K562 (cell line): Measurements from ENCODE around the gene ASMTL. TPM values are rescaled to one million over a fixed set of nuclear protein-coding genes. Genes with fewer than 3 reads are reported as not detected.
"Not testable (repeated sequence)": the region's sequence is repeated elsewhere in the genome, so short reads cannot be mapped to it uniquely, and the experiment has no call there.

Source experiments
- ATAC-seq: fragments of 200-7000 bp; cut with Tn5 transposase; 3 replicates; pipeline ENCODE4 v1.9.1; 2020; ENCODE audit warnings: moderate library complexity
- BruUV-seq: library from RNA; stranded (reverse); fragments of 400-500 nt; replicated peaks from 2 replicates; lab custom pipeline; 2021; lab: Mats Ljungman, UMichigan
- CTCF ChIA-PET: fragments of 300-600 bp; formaldehyde crosslinking; extraction: SDS; loops from one replicate; lab custom pipeline; 2021; ENCODE audit warnings: low intra/inter-chr PET ratio; lab: Yijun Ruan, JAX
- POLR2A ChIA-PET: fragments of 300-600, 350-650 bp; sonication (Branson Sonifier 250); formaldehyde crosslinking; extraction: SDS; loops from one replicate; lab custom pipeline; 2021; ENCODE audit warnings: antibody characterized with exemption, inconsistent platforms; lab: Yijun Ruan, JAX
- DNase-seq, 4 experiments: peaks; one replicate each; pipeline versions ENCODE4 v3.0.0 to v3.0.0-alpha.2; 2011 to 2018; ENCODE audit warnings: low spot score in 3 of 4, mixed read lengths in 3 of 4; ENCODE audit errors: extremely low read depth in 1 of 4
- FAIRE-seq: peaks from 2 replicates; lab custom pipeline; 2011; peaks lifted over from hg19 to GRCh38; lab: Jason Lieb, UNC
- H2AFZ ChIP-seq: 2 replicates; pipeline ENCODE4 v1.6.0; 2011; ENCODE audit warnings: low read depth, low read length, control low read depth, inconsistent platforms
- H3K27ac ChIP-seq: fragments of 200-600 bp; 3 replicates; pipeline ENCODE4 v1.8.0; 2011; ENCODE audit warnings: low read depth, mild to moderate bottlenecking, control low read depth, inconsistent platforms, low read length, moderate library complexity, mixed read lengths; ENCODE audit errors: extremely low read depth
- H3K27me3 ChIP-seq, 2 experiments: fragments of 300-600 bp in 1 of 2; 2 replicates in 1 of 2; 3 replicates in 1 of 2; pipeline versions ENCODE4 v1.6.0 to v1.8.0; 2011; ENCODE audit warnings: inconsistent platforms in 2 of 2, low read length in 2 of 2, mild to moderate bottlenecking in 1 of 2, mixed read lengths in 1 of 2, moderate library complexity in 1 of 2; ENCODE audit not compliant: control insufficient read depth in 2 of 2, insufficient read depth in 2 of 2
- H3K36me3 ChIP-seq: fragments of 300-600 bp; 3 replicates; pipeline ENCODE4 v1.8.0; 2011; ENCODE audit warnings: mild to moderate bottlenecking, low read length, inconsistent platforms; ENCODE audit not compliant: control insufficient read depth, insufficient read depth
- H3K4me1 ChIP-seq, 2 experiments: fragments of 200-600 bp in 1 of 2; replicated peaks in 1 of 2; 2 replicates in 1 of 2; 3 replicates in 1 of 2; pipeline versions ENCODE4 v1.5.1 to v1.8.0; 2011; ENCODE audit warnings: inconsistent platforms in 2 of 2, low read length in 2 of 2, mild to moderate bottlenecking in 1 of 2, mixed read lengths in 1 of 2, moderate library complexity in 1 of 2; ENCODE audit not compliant: control insufficient read depth in 2 of 2, insufficient read depth in 2 of 2
- H3K4me2 ChIP-seq: 2 replicates; pipeline ENCODE4 v1.6.1; 2011; ENCODE audit warnings: low read length, control low read depth, inconsistent platforms, mixed read lengths; ENCODE audit not compliant: insufficient read depth
- H3K4me3 ChIP-seq: fragments of 200-600 bp; sonication (generic), shearing (Covaris generic); 2 replicates; pipeline ENCODE4 v1.5.1; 2016; ENCODE audit warnings: control low read depth, inconsistent platforms
- H3K79me2 ChIP-seq: fragments of 200-600 bp; 3 replicates; pipeline ENCODE4 v1.8.0; 2011; ENCODE audit warnings: low read length, inconsistent platforms; ENCODE audit not compliant: control insufficient read depth, insufficient read depth
- H3K9ac ChIP-seq, 2 experiments: 2 replicates each; pipeline versions ENCODE4 v1.6.0 to v1.6.1; 2011; ENCODE audit warnings: low read depth in 2 of 2, low read length in 2 of 2, control low read depth in 1 of 2, inconsistent platforms in 1 of 2, mild to moderate bottlenecking in 1 of 2, mixed read lengths in 1 of 2; ENCODE audit not compliant: insufficient read depth in 1 of 2
- H3K9me1 ChIP-seq: one replicate; pipeline ENCODE4 v1.6.0; 2011; ENCODE audit warnings: inconsistent platforms, mild to moderate bottlenecking, low read length, moderate library complexity; ENCODE audit not compliant: control insufficient read depth, insufficient read depth
- H3K9me3 ChIP-seq: replicated peaks from 2 replicates; pipeline ENCODE4 v1.5.1; 2011; ENCODE audit warnings: low read depth, low read length, inconsistent platforms; ENCODE audit not compliant: control insufficient read depth, insufficient read depth
- H4K20me1 ChIP-seq: replicated peaks from 2 replicates; pipeline ENCODE4 v1.6.1; 2011; ENCODE audit warnings: low read length, inconsistent platforms, mixed read lengths; ENCODE audit not compliant: control insufficient read depth, insufficient read depth
- AFF4 ChIP-seq: sonication (generic); formaldehyde crosslinking; IDR thresholded peaks from 2 replicates; pipeline ENCODE4 v1.8.0; 2023; ENCODE audit warnings: mild to moderate bottlenecking, missing genetic modification reagents
- NRF1 ChIP-seq, 2 experiments: fragments of 450-650 bp; IDR thresholded peaks in 1 of 2; conservative IDR thresholded peaks in 1 of 2; 2 replicates each; pipeline ENCODE4 v1.6.1; 2014; ENCODE audit warnings: mild to moderate bottlenecking in 2 of 2
- RB1 ChIP-seq: fragments of 450-650 bp; IDR thresholded peaks from 2 replicates; pipeline ENCODE4 v1.6.1; 2017; ENCODE audit warnings: low read depth, mild to moderate bottlenecking
- RERE ChIP-seq: sonication (generic); formaldehyde crosslinking; IDR thresholded peaks from 2 replicates; pipeline ENCODE4 v1.8.0; 2023; ENCODE audit warnings: missing genetic modification reagents, mild to moderate bottlenecking, borderline replicate concordance
- WGBS: fragments of 100-300 bp; shearing (Covaris generic); methylation state at CpG from one replicate; pipeline ENCODE4 v1.1.6; 2016; ENCODE audit warnings: low coverage, mixed read lengths; ENCODE audit not compliant: insufficient coverage; ENCODE audit errors: missing lambda C conversion rate; 5-methylcytosine and 5-hydroxymethylcytosine counted together
- in situ Hi-C: fragments of 300-500 bp; cut with MboI; formaldehyde crosslinking; loops from 4 replicates; pipeline ENCODE4 v1.15.0; 2018; ENCODE audit warnings: inconsistent platforms, mixed read lengths
- intact Hi-C: fragments of 100-400 bp; cut with micrococcal nuclease; formaldehyde crosslinking; loops from 2 replicates; pipeline ENCODE4 v1.14.2; 2022
- polyA plus RNA-seq, 8 experiments: library from polyadenylated mRNA; depleted of rRNA in 4 of 8; stranded (reverse) in 5 of 8; unstranded in 3 of 8; fragments of >200 nt; fragmentation: Nextera tagmentation in 2 of 8; fragmentation: Illumina TruSeq in 1 of 8; extraction: Ambion mirVana in 2 of 8; extraction: Trizol in 1 of 8; gene quantifications; 2 replicates each; pipeline versions ENCODE4 v1.2.1 to v1.2.3, GENCODE V29; 2011 to 2014; ENCODE audit warnings: inconsistent platforms in 1 of 8, missing spikeins in 1 of 8
- total RNA-seq, 7 experiments: library from RNA; depleted of rRNA in 6 of 7; stranded (reverse); fragments of >200 nt in 6 of 7; fragmentation: Illumina TruSeq in 2 of 7; extraction: Trizol in 2 of 7; gene quantifications; 2 replicates each; pipeline versions ENCODE4 v1.2.1 to v1.2.3, GENCODE V29; 2011 to 2021; ENCODE audit warnings: low replicate concordance in 1 of 7

ASMTL gene
- total and polyA plus RNA-seq, 9 of the 15 experiments (the other 6 are each of a cell fraction or from before 2014, with no cell fraction given), result 0.56 to 20.6 (median 7.6) TPM

- no peak for TF ChIP-seq RERE (CRISPR knock-in tag)
- TF ChIP-seq NRF1 (conservative IDR thresholded peaks at IDR 0.05 in 1 of 2, IDR thresholded peaks at IDR 0.05 in 1 of 2), result peak in 1 of 2 experiments; percentile 38; a peak in 2 of 4 replicates
- TF ChIP-seq AFF4, result no peak
- no peak for TF ChIP-seq RB1
Measured at GRCh38 chrX:1491851-1492349, 39.2 kb upstream of the ASMTL start (continued).

- intact Hi-C loops, BruUV-seq, CTCF ChIA-PET, POLR2A ChIA-PET, H3K9me1 ChIP-seq, H3K4me2 ChIP-seq, H3K79me2 ChIP-seq, DNase-seq, H2AFZ ChIP-seq, H3K27me3 ChIP-seq, H3K9ac ChIP-seq, FAIRE-seq, H3K27ac ChIP-seq, H3K4me3 ChIP-seq, ATAC-seq, in situ Hi-C loops, H3K9me3 ChIP-seq, H4K20me1 ChIP-seq, H3K36me3 ChIP-seq: not testable (repeated sequence)
- 38% methylated on average over 4 of the region's 4 CpGs for WGBS
- peaks cover 0 to 10% of the 10 kb centered on the region in 2 experiments; a peak in 4 of 5 replicates for H3K4me1 ChIP-seq
Measured at GRCh38 chrX:1491248-1491647, 38.5 kb upstream of the ASMTL start.
